HCT116 (cell line): Measurements from ENCODE around the gene SENP1. TPM values are rescaled to one million over a fixed set of nuclear protein-coding genes. Genes with fewer than 3 reads are reported as not detected.

Source experiments
- ATAC-seq: fragments of 200-7000 bp; cut with Tn5 transposase; 2 replicates; pipeline ENCODE4 v1.9.1; 2020; ENCODE audit warnings: mild to moderate bottlenecking, moderate library complexity
- BruUV-seq: library from RNA; stranded (reverse); fragments of 400-500 nt; replicated peaks from 2 replicates; lab custom pipeline; 2021; lab: Mats Ljungman, UMichigan
- CTCF ChIA-PET: fragments of 300-600 bp; sonication (Branson Sonifier 250); formaldehyde crosslinking; loops from one replicate; lab custom pipeline; 2021; ENCODE audit warnings: antibody characterized with exemption; lab: Charles Lee
- POLR2A ChIA-PET: fragments of 300-600, 350-600 bp; sonication (Branson Sonifier 250); formaldehyde crosslinking; loops from one replicate; lab custom pipeline; 2021; ENCODE audit warnings: antibody characterized with exemption; lab: Charles Lee
- RAD21 ChIA-PET, 2 experiments: fragments of 300-600 bp; sonication (Branson Sonifier 250); formaldehyde crosslinking; loops; one replicate each; lab custom pipeline; 2023; ENCODE audit warnings: low total read pairs in 2 of 2; ENCODE audit not compliant: uncharacterized antibody in 2 of 2, unreplicated experiment in 2 of 2, low non-redundant PET in 1 of 2; lab: Charles Lee
- DNase-seq: peaks from one replicate; pipeline ENCODE4 v3.0.0-alpha.2; 2010; ENCODE audit warnings: low read depth, low spot score
- H2AFZ ChIP-seq: fragments of 200-600 bp; shearing (Covaris generic), sonication (generic); 2 replicates; pipeline ENCODE4 v1.6.1; 2017; ENCODE audit warnings: low read depth, mixed run types, mixed read lengths, antibody characterized with exemption, low read length; ENCODE audit not compliant: poor library complexity, severe bottlenecking
- H3K27ac ChIP-seq: 2 replicates; pipeline ENCODE4 v1.5.1; 2012; ENCODE audit warnings: low read depth, low read length
- H3K27me3 ChIP-seq: fragments of 200-600 bp; sonication (generic); 2 replicates; pipeline ENCODE4 v1.6.1; 2016; ENCODE audit warnings: mixed run types, low read length, mixed read lengths; ENCODE audit not compliant: insufficient read depth
- H3K36me3 ChIP-seq, 2 experiments: fragments of 200-500 bp in 1 of 2; fragments of 200-600 bp in 1 of 2; sonication (Bioruptor generic) in 1 of 2; sonication (generic) in 1 of 2; 2 replicates each; pipeline versions ENCODE4 v1.5.1 to v1.6.1; 2014 to 2016; ENCODE audit warnings: low read length in 2 of 2, inconsistent platforms in 1 of 2, mixed read lengths in 1 of 2, mixed run types in 1 of 2; ENCODE audit not compliant: insufficient read depth in 2 of 2, control insufficient read depth in 1 of 2
- H3K4me1 ChIP-seq, 2 experiments: fragments of 200-600 bp in 1 of 2; sonication (generic) in 1 of 2; 2 replicates each; pipeline versions ENCODE4 v1.5.1 to v1.6.1; 2012 to 2017; ENCODE audit warnings: low read length in 2 of 2, inconsistent platforms in 1 of 2, mild to moderate bottlenecking in 1 of 2, mixed read lengths in 1 of 2, mixed run types in 1 of 2, moderate library complexity in 1 of 2; ENCODE audit not compliant: insufficient read depth in 2 of 2, control insufficient read depth in 1 of 2
- H3K4me2 ChIP-seq: fragments of 200-600 bp; sonication (generic); 2 replicates; pipeline ENCODE4 v1.6.1; 2017; ENCODE audit warnings: mixed run types, low read length, mixed read lengths
- H3K4me3 ChIP-seq, 2 experiments: fragments of 200-600 bp in 1 of 2; sonication (generic) in 1 of 2; replicated peaks in 1 of 2; 2 replicates each; pipeline ENCODE4 v1.5.1; 2011 to 2016; ENCODE audit warnings: low read length in 2 of 2, control low read depth in 1 of 2, low read depth in 1 of 2, mild to moderate bottlenecking in 1 of 2, mixed read lengths in 1 of 2, mixed run types in 1 of 2
- H3K79me2 ChIP-seq: fragments of 200-600 bp; sonication (generic); 2 replicates; pipeline ENCODE4 v1.6.1; 2017; ENCODE audit warnings: mild to moderate bottlenecking, mixed run types, low read length, moderate library complexity, mixed read lengths; ENCODE audit not compliant: insufficient read depth
- H3K9ac ChIP-seq: fragments of 200-600 bp; sonication (generic); 2 replicates; pipeline ENCODE4 v1.6.1; 2016; ENCODE audit warnings: low read length, mixed read lengths
- H3K9me2 ChIP-seq: fragments of 200-600 bp; sonication (generic), shearing (Covaris generic); 2 replicates; pipeline ENCODE4 v1.6.1; 2017; ENCODE audit warnings: mixed run types, mild to moderate bottlenecking, moderate library complexity; ENCODE audit not compliant: insufficient read depth
- H3K9me3 ChIP-seq, 2 experiments: fragments of 200-500 bp in 1 of 2; fragments of 200-600 bp in 1 of 2; sonication (Bioruptor generic) in 1 of 2; sonication (generic) in 1 of 2; 2 replicates each; pipeline ENCODE4 v1.6.1; 2014 to 2017; ENCODE audit warnings: low read length in 2 of 2, mixed read lengths in 2 of 2, inconsistent platforms in 1 of 2, low read depth in 1 of 2, mild to moderate bottlenecking in 1 of 2, mixed run types in 1 of 2, moderate library complexity in 1 of 2; ENCODE audit not compliant: control insufficient read depth in 1 of 2, insufficient read depth in 1 of 2
- H4K20me1 ChIP-seq: fragments of 200-600 bp; sonication (generic), shearing (Covaris generic); 2 replicates; pipeline ENCODE4 v1.6.1; 2017; ENCODE audit warnings: mixed run types, mild to moderate bottlenecking, moderate library complexity; ENCODE audit not compliant: insufficient read depth
- ATF3 ChIP-seq: IDR thresholded peaks from 2 replicates; pipeline ENCODE4 v1.6.1; 2012
- FOSL1 ChIP-seq: IDR thresholded peaks from 2 replicates; pipeline ENCODE4 v1.6.1; 2012; ENCODE audit warnings: low read depth
- POLR2AphosphoS5 ChIP-seq: IDR thresholded peaks from 2 replicates; pipeline ENCODE4 v1.6.1; 2011; ENCODE audit warnings: mild to moderate bottlenecking, low read depth, low read length, moderate library complexity
- SP1 ChIP-seq: IDR thresholded peaks from 2 replicates; pipeline ENCODE4 v1.6.1; 2012; ENCODE audit warnings: low read depth
- TCF7L2 ChIP-seq: IDR thresholded peaks from 2 replicates; pipeline ENCODE4 v1.7.0; 2011; ENCODE audit warnings: borderline replicate concordance, inconsistent platforms; ENCODE audit not compliant: insufficient read depth, insufficient read length; ENCODE audit errors: extremely low read depth
- ZBTB33 ChIP-seq: IDR thresholded peaks from 2 replicates; pipeline ENCODE4 v1.6.1; 2011; ENCODE audit warnings: mild to moderate bottlenecking, low read length, moderate library complexity; ENCODE audit not compliant: insufficient replicate concordance; ENCODE audit errors: extremely low read depth
- ZFX ChIP-seq: fragments of 450-650 bp; IDR thresholded peaks from 2 replicates; pipeline ENCODE4 v1.6.1; 2017
- intact Hi-C: fragments of 100-400 bp; cut with micrococcal nuclease; formaldehyde crosslinking; loops from 2 replicates; pipeline ENCODE4 v1.10.0; 2022
- total RNA-seq: library from RNA; stranded (reverse); gene quantifications from one replicate; pipeline ENCODE4 v1.2.1, GENCODE V29; 2021; ENCODE audit not compliant: unreplicated experiment

SENP1 gene
- total RNA-seq, 1 experiment from 2014 or later: 17.7 TPM

GRCh38 chr12:48105321-48105866, 485 bp downstream of the SENP1 start:
- no peaks in the 10 kb centered on the region for H3K9me2 ChIP-seq
- H4K20me1 ChIP-seq: no peaks in the 10 kb centered on the region
- RAD21 ChIA-PET: no interaction called here
- TF ChIP-seq ZFX (peak; percentile 63; the same call in 1 of the 2 replicates), FOSL1 (no peak)
- CTCF ChIA-PET: no interaction called here
- DNase-seq: no peak
- peaks cover 10 to 18% of the 10 kb centered on the region in 2 experiments for H3K4me1 ChIP-seq
- BruUV-seq: TSS peak; percentile 55
- no peaks in the 10 kb centered on the region for H3K36me3 ChIP-seq
- H3K9me3 ChIP-seq: no peaks in the 10 kb centered on the region
- H3K4me2 ChIP-seq: peak overlapping the region; percentile 87
- peak overlapping the region; percentile 46 for H2AFZ ChIP-seq
- ATAC-seq: peak; percentile 18
- H3K4me3 ChIP-seq: peak overlapping the region; percentile 79 to 86
- peak overlapping the region; percentile 65 for H3K27ac ChIP-seq
- intact Hi-C loops: loop anchor here (5.0 kb wide), 1 partner anchor 52 kb away; the partner anchor contains the start of gene ASB8
- peaks cover 54% of the 10 kb centered on the region for H3K79me2 ChIP-seq
- H3K9ac ChIP-seq: peak overlapping the region; percentile 92
- POLR2A ChIA-PET: interaction anchor here (0.8 to 1.4 kb wide), 2 partner anchors 13 to 201 kb away, joined by 3 to 6 read pairs; partner anchors contain the start of genes PFKM and VDR
- no peaks in the 10 kb centered on the region for H3K27me3 ChIP-seq

GRCh38 chr12:48104531-48104930, 1.3 kb downstream of the SENP1 start:
- no peaks in the 10 kb centered on the region for H3K27me3 ChIP-seq
- no peak overlapping the region for H3K27ac ChIP-seq
- peaks cover 62% of the 10 kb centered on the region for H3K79me2 ChIP-seq
- H3K36me3 ChIP-seq: no peaks in the 10 kb centered on the region
- ChIA-PET RAD21 (no interaction called here), CTCF (no interaction called here), POLR2A (no interaction called here)
- intact Hi-C loops: no loop called here
- ATAC-seq (no peak), DNase-seq (no peak)
- H3K4me2 ChIP-seq: peak overlapping the region; percentile 87
- H4K20me1 ChIP-seq: no peaks in the 10 kb centered on the region
- no TSS peak for BruUV-seq
- no peak overlapping the region for H2AFZ ChIP-seq
- no peaks in the 10 kb centered on the region for H3K9me2 ChIP-seq
- peak overlapping the region; percentile 79 to 86 for H3K4me3 ChIP-seq
- peak overlapping the region; percentile 92 for H3K9ac ChIP-seq
- H3K9me3 ChIP-seq: no peaks in the 10 kb centered on the region
- H3K4me1 ChIP-seq: peaks cover 10 to 16% of the 10 kb centered on the region in 2 experiments
- TF ChIP-seq ZFX (no peak), ATF3 (no peak), SP1 (no peak), ZBTB33 (no peak), POLR2AphosphoS5 (no peak), FOSL1 (no peak), TCF7L2 (no peak)
